ENCODE results near the gene TMEM200A. TPM values are rescaled to one million over a fixed set of nuclear protein-coding genes. Genes with fewer than 3 reads are reported as not detected.

TMEM200A gene
- total RNA-seq, 1 experiment from 2014 or later: not detected

GRCh38 chr6:130459316-130459715, 93.5 kb downstream of the TMEM200A start:
- H3K9me2 ChIP-seq (ENCODE audit: insufficient read depth): no peaks in the 10 kb centered on the region
- DNase-seq: no peak
- no peak for TF ChIP-seq CTCF (conservative IDR thresholded peaks at IDR 0.05)
- TF ChIP-seq EZH2 (IDR thresholded peaks at IDR 0.05; ENCODE audit: low read depth): no peak
- H4K20me1 ChIP-seq (ENCODE audit: insufficient read depth): no peaks in the 10 kb centered on the region
- ChIA-PET POLR2A (ENCODE audit: unreplicated experiment) (no interaction called here), CTCF (no interaction called here)
- H3K36me3 ChIP-seq (ENCODE audit: low read depth): no peaks in the 10 kb centered on the region
- no peak overlapping the region for H3K4me2 ChIP-seq
- H3K79me2 ChIP-seq (ENCODE audit: low read depth): no peaks in the 10 kb centered on the region
- H3K9me3 ChIP-seq (ENCODE audit: insufficient read depth, low read depth): no peaks in the 10 kb centered on the region
- H3K27me3 ChIP-seq (ENCODE audit: insufficient read depth, low read depth): no peaks in the 10 kb centered on the region
- H3K4me3 ChIP-seq: no peak overlapping the region
- intact Hi-C loops (cut with micrococcal nuclease; ENCODE audit: unreplicated experiment): no loop called here
- H3K27ac ChIP-seq: no peak overlapping the region
- no TSS peak for BruUV-seq (replicated peaks)
- H2AFZ ChIP-seq: no peak overlapping the region
- H3K4me1 ChIP-seq (replicated peaks; ENCODE audit: insufficient read depth): no peaks in the 10 kb centered on the region
- H3F3A ChIP-seq (ENCODE audit: insufficient read depth, low read depth): no peaks in the 10 kb centered on the region

- intact Hi-C loops (cut with micrococcal nuclease; ENCODE audit: unreplicated experiment): no loop called here
- DNase-seq: no peak
- no peaks in the 10 kb centered on the region for H3K36me3 ChIP-seq (ENCODE audit: low read depth)
- no TSS peak for BruUV-seq (replicated peaks)
- ChIA-PET POLR2A (ENCODE audit: unreplicated experiment) (no interaction called here), CTCF (no interaction called here)
- no peak overlapping the region for H2AFZ ChIP-seq
- H3K9me2 ChIP-seq (ENCODE audit: insufficient read depth): no peaks in the 10 kb centered on the region
- no peaks in the 10 kb centered on the region for H3K79me2 ChIP-seq (ENCODE audit: low read depth)
- no peak overlapping the region for H3K27ac ChIP-seq
- TF ChIP-seq CTCF (conservative IDR thresholded peaks at IDR 0.05): no peak
- no peak for TF ChIP-seq EZH2 (IDR thresholded peaks at IDR 0.05; ENCODE audit: low read depth)
- H3K4me1 ChIP-seq (replicated peaks; ENCODE audit: insufficient read depth): no peaks in the 10 kb centered on the region
- H3K27me3 ChIP-seq (ENCODE audit: insufficient read depth, low read depth): no peaks in the 10 kb centered on the region
- H3K4me2 ChIP-seq: no peak overlapping the region
- H4K20me1 ChIP-seq (ENCODE audit: insufficient read depth): no peaks in the 10 kb centered on the region
- H3K4me3 ChIP-seq: no peak overlapping the region
- no peaks in the 10 kb centered on the region for H3F3A ChIP-seq (ENCODE audit: insufficient read depth, low read depth)
- no peaks in the 10 kb centered on the region for H3K9me3 ChIP-seq (ENCODE audit: insufficient read depth, low read depth)
Measured at GRCh38 chr6:130460934-130461333, 95.1 kb downstream of the TMEM200A start.

DNA sequence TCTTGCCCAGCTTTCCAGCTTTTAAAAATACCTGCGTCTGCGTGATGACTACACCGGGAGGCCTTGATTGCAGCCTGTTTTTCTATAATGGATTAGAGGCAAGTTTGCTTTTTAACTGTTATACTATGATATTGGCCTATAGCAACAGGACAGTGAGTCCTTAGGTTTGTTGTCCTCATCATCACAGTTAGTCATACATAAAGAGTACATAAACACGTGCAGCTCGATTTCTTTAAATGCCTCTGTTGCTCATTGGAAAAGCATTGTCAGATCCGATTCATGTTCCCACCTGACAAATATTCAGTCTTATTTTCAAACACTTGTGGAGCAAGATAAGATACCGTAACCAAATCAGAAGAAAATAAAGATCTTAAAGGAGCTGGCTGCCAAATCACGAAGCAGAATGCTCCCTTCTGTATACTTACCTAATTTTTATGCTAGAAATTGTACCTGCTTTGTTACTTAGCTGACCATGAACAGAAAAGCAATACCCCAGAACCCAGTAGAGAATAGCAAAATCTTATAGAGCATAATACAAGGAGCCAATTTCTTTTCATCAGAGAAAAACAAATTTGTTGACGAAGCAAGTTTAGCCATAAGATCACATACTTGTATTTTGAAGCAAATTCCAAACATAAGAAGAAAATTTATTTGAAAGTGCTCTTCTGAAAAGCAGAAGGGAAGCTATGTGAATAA, 100.4 kb downstream of the TMEM200A start:
- ChIA-PET POLR2A (ENCODE audit: unreplicated experiment) (no interaction called here), CTCF (no interaction called here)
- Histone ChIP-seq H3K4me2 (no peak overlapping the region), H3F3A (ENCODE audit: insufficient read depth, low read depth) (no peaks in the 10 kb centered on the region), H4K20me1 (ENCODE audit: insufficient read depth) (no peaks in the 10 kb centered on the region), H3K79me2 (ENCODE audit: low read depth) (no peaks in the 10 kb centered on the region), H3K27ac (no peak overlapping the region), H3K4me3 (no peak overlapping the region), H3K4me1 (replicated peaks; ENCODE audit: insufficient read depth) (no peaks in the 10 kb centered on the region), H3K27me3 (ENCODE audit: insufficient read depth, low read depth) (no peaks in the 10 kb centered on the region), H3K36me3 (ENCODE audit: low read depth) (no peaks in the 10 kb centered on the region), H3K9me3 (ENCODE audit: insufficient read depth, low read depth) (no peaks in the 10 kb centered on the region), H2AFZ (no peak overlapping the region), H3K9me2 (ENCODE audit: insufficient read depth) (no peaks in the 10 kb centered on the region)
- DNase-seq: no peak
- no TSS peak for BruUV-seq (replicated peaks)
- intact Hi-C loops (cut with micrococcal nuclease; ENCODE audit: unreplicated experiment): no loop called here
- TF ChIP-seq CTCF (conservative IDR thresholded peaks at IDR 0.05) (no peak), EZH2 (IDR thresholded peaks at IDR 0.05; ENCODE audit: low read depth) (no peak)
